K562 (cell line): Measurements from ENCODE around the gene COQ10B. TPM values are rescaled to one million over a fixed set of nuclear protein-coding genes. Genes with fewer than 3 reads are reported as not detected.
A peak's percentile ranks its signal among the peaks of the same experiment; 100 is the strongest.

Experiments used
- ATAC-seq: fragments of 200-7000 bp; cut with Tn5 transposase; 3 replicates; pipeline ENCODE4 v1.9.1; 2020; ENCODE audit warnings: moderate library complexity
- BruUV-seq: library from RNA; stranded (reverse); fragments of 400-500 nt; replicated peaks from 2 replicates; lab custom pipeline; 2021; lab: Mats Ljungman, UMichigan
- CTCF ChIA-PET: fragments of 300-600 bp; formaldehyde crosslinking; extraction: SDS; loops from one replicate; lab custom pipeline; 2021; ENCODE audit warnings: low intra/inter-chr PET ratio; lab: Yijun Ruan, JAX
- POLR2A ChIA-PET: fragments of 300-600, 350-650 bp; sonication (Branson Sonifier 250); formaldehyde crosslinking; extraction: SDS; loops from one replicate; lab custom pipeline; 2021; ENCODE audit warnings: antibody characterized with exemption, inconsistent platforms; lab: Yijun Ruan, JAX
- DNase-seq, 4 experiments: peaks; one replicate each; pipeline versions ENCODE4 v3.0.0 to v3.0.0-alpha.2; 2011 to 2018; ENCODE audit warnings: low spot score in 3 of 4, mixed read lengths in 3 of 4; ENCODE audit errors: extremely low read depth in 1 of 4
- FAIRE-seq: peaks from 2 replicates; lab custom pipeline; 2011; peaks lifted over from hg19 to GRCh38; lab: Jason Lieb, UNC
- H2AFZ ChIP-seq: 2 replicates; pipeline ENCODE4 v1.6.0; 2011; ENCODE audit warnings: low read depth, low read length, control low read depth, inconsistent platforms
- H3K27ac ChIP-seq: fragments of 200-600 bp; 3 replicates; pipeline ENCODE4 v1.8.0; 2011; ENCODE audit warnings: low read depth, mild to moderate bottlenecking, control low read depth, inconsistent platforms, low read length, moderate library complexity, mixed read lengths; ENCODE audit errors: extremely low read depth
- H3K27me3 ChIP-seq, 2 experiments: fragments of 300-600 bp in 1 of 2; 2 replicates in 1 of 2; 3 replicates in 1 of 2; pipeline versions ENCODE4 v1.6.0 to v1.8.0; 2011; ENCODE audit warnings: inconsistent platforms in 2 of 2, low read length in 2 of 2, mild to moderate bottlenecking in 1 of 2, mixed read lengths in 1 of 2, moderate library complexity in 1 of 2; ENCODE audit not compliant: control insufficient read depth in 2 of 2, insufficient read depth in 2 of 2
- H3K36me3 ChIP-seq: fragments of 300-600 bp; 3 replicates; pipeline ENCODE4 v1.8.0; 2011; ENCODE audit warnings: mild to moderate bottlenecking, low read length, inconsistent platforms; ENCODE audit not compliant: control insufficient read depth, insufficient read depth
- H3K4me1 ChIP-seq, 2 experiments: fragments of 200-600 bp in 1 of 2; replicated peaks in 1 of 2; 2 replicates in 1 of 2; 3 replicates in 1 of 2; pipeline versions ENCODE4 v1.5.1 to v1.8.0; 2011; ENCODE audit warnings: inconsistent platforms in 2 of 2, low read length in 2 of 2, mild to moderate bottlenecking in 1 of 2, mixed read lengths in 1 of 2, moderate library complexity in 1 of 2; ENCODE audit not compliant: control insufficient read depth in 2 of 2, insufficient read depth in 2 of 2
- H3K4me2 ChIP-seq: 2 replicates; pipeline ENCODE4 v1.6.1; 2011; ENCODE audit warnings: low read length, control low read depth, inconsistent platforms, mixed read lengths; ENCODE audit not compliant: insufficient read depth
- H3K4me3 ChIP-seq: fragments of 200-600 bp; sonication (generic), shearing (Covaris generic); 2 replicates; pipeline ENCODE4 v1.5.1; 2016; ENCODE audit warnings: control low read depth, inconsistent platforms
- H3K79me2 ChIP-seq: fragments of 200-600 bp; 3 replicates; pipeline ENCODE4 v1.8.0; 2011; ENCODE audit warnings: low read length, inconsistent platforms; ENCODE audit not compliant: control insufficient read depth, insufficient read depth
- H3K9ac ChIP-seq, 2 experiments: 2 replicates each; pipeline versions ENCODE4 v1.6.0 to v1.6.1; 2011; ENCODE audit warnings: low read depth in 2 of 2, low read length in 2 of 2, control low read depth in 1 of 2, inconsistent platforms in 1 of 2, mild to moderate bottlenecking in 1 of 2, mixed read lengths in 1 of 2; ENCODE audit not compliant: insufficient read depth in 1 of 2
- H3K9me1 ChIP-seq: one replicate; pipeline ENCODE4 v1.6.0; 2011; ENCODE audit warnings: inconsistent platforms, mild to moderate bottlenecking, low read length, moderate library complexity; ENCODE audit not compliant: control insufficient read depth, insufficient read depth
- H3K9me3 ChIP-seq: replicated peaks from 2 replicates; pipeline ENCODE4 v1.5.1; 2011; ENCODE audit warnings: low read depth, low read length, inconsistent platforms; ENCODE audit not compliant: control insufficient read depth, insufficient read depth
- H4K20me1 ChIP-seq: replicated peaks from 2 replicates; pipeline ENCODE4 v1.6.1; 2011; ENCODE audit warnings: low read length, inconsistent platforms, mixed read lengths; ENCODE audit not compliant: control insufficient read depth, insufficient read depth
- RCOR1 ChIP-seq, 2 experiments: IDR thresholded peaks; 2 replicates each; pipeline ENCODE4 v1.6.1; 2012; ENCODE audit warnings: low read depth in 2 of 2, low read length in 2 of 2, borderline replicate concordance in 1 of 2, improper control_type of control experiment in 1 of 2
- RNF2 ChIP-seq: sonication (generic); IDR thresholded peaks from 2 replicates; pipeline ENCODE4 v1.6.1; 2016
- RREB1 ChIP-seq: fragments of 250-450 bp; sonication (Bioruptor Pico); IDR thresholded peaks from 2 replicates; pipeline ENCODE4 v1.4.0; 2020
- ZBTB40 ChIP-seq, 2 experiments: fragments of 450-650 bp in 1 of 2; sonication (generic) in 1 of 2; formaldehyde crosslinking in 1 of 2; IDR thresholded peaks; 2 replicates each; pipeline versions ENCODE4 v1.7.1 to v1.9.0; 2016 to 2022; ENCODE audit warnings: inconsistent platforms in 1 of 2, mild to moderate bottlenecking in 1 of 2, missing genetic modification reagents in 1 of 2
- ZNF133 ChIP-seq: fragments of 250-450 bp; sonication (Bioruptor Pico); IDR thresholded peaks from 2 replicates; pipeline ENCODE4 v1.4.0; 2020; ENCODE audit warnings: mild to moderate bottlenecking
- ZNF830 ChIP-seq: fragments of 250-450 bp; sonication (Bioruptor Pico); IDR thresholded peaks from 2 replicates; pipeline ENCODE4 v1.5.0; 2021; ENCODE audit warnings: mild to moderate bottlenecking
- WGBS: fragments of 100-300 bp; shearing (Covaris generic); methylation state at CpG from one replicate; pipeline ENCODE4 v1.1.6; 2016; ENCODE audit warnings: low coverage, mixed read lengths; ENCODE audit not compliant: insufficient coverage; ENCODE audit errors: missing lambda C conversion rate; 5-methylcytosine and 5-hydroxymethylcytosine counted together
- in situ Hi-C: fragments of 300-500 bp; cut with MboI; formaldehyde crosslinking; loops from 4 replicates; pipeline ENCODE4 v1.15.0; 2018; ENCODE audit warnings: inconsistent platforms, mixed read lengths
- intact Hi-C: fragments of 100-400 bp; cut with micrococcal nuclease; formaldehyde crosslinking; loops from 2 replicates; pipeline ENCODE4 v1.14.2; 2022
- polyA plus RNA-seq, 8 experiments: library from polyadenylated mRNA; depleted of rRNA in 4 of 8; stranded (reverse) in 5 of 8; unstranded in 3 of 8; fragments of >200 nt; fragmentation: Nextera tagmentation in 2 of 8; fragmentation: Illumina TruSeq in 1 of 8; extraction: Ambion mirVana in 2 of 8; extraction: Trizol in 1 of 8; gene quantifications; 2 replicates each; pipeline versions ENCODE4 v1.2.1 to v1.2.3, GENCODE V29; 2011 to 2014; ENCODE audit warnings: inconsistent platforms in 1 of 8, missing spikeins in 1 of 8
- total RNA-seq, 7 experiments: library from RNA; depleted of rRNA in 6 of 7; stranded (reverse); fragments of >200 nt in 6 of 7; fragmentation: Illumina TruSeq in 2 of 7; extraction: Trizol in 2 of 7; gene quantifications; 2 replicates each; pipeline versions ENCODE4 v1.2.1 to v1.2.3, GENCODE V29; 2011 to 2021; ENCODE audit warnings: low replicate concordance in 1 of 7

COQ10B gene
- total and polyA plus RNA-seq, 9 of the 15 experiments (the other 6 are each of a cell fraction or from before 2014, with no cell fraction given): 3.1 to 13.1 (median 7.7) TPM

GRCh38 chr2:197513915-197514314 lies 60.6 kb downstream of the COQ10B start:
- ChIA-PET POLR2A (interaction anchor here (0.6 to 3.5 kb wide), 4 partner anchors 12 to 17 kb away, joined by 3 to 34 read pairs (median 3); partner anchors contain the start of genes HSPD1 and HSPE1), CTCF (no interaction called here)
- in situ Hi-C loops: no loop called here
- no peak overlapping the region for H3K27ac ChIP-seq
- H2AFZ ChIP-seq: no peak overlapping the region
- H3K4me2 ChIP-seq: no peak overlapping the region
- H3K4me1 ChIP-seq: peaks cover 14 to 24% of the 10 kb centered on the region in 2 experiments; a peak in 4 of 5 replicates
- ATAC-seq: no peak
- peak; percentile 23 to 47 (median 26) for DNase-seq
- 5% methylated on average over 5 of the region's 5 CpGs for WGBS
- FAIRE-seq: peak; percentile 79
- H3K9me1 ChIP-seq: no peaks in the 10 kb centered on the region
- peaks cover 32% of the 10 kb centered on the region for H3K79me2 ChIP-seq
- intact Hi-C loops: loop anchor here (2.0 kb wide), 1 partner anchor 13 kb away; the partner anchor contains the start of gene HSPE1
- no peaks in the 10 kb centered on the region for H4K20me1 ChIP-seq
- no peaks in the 10 kb centered on the region for H3K27me3 ChIP-seq
- no peak overlapping the region for H3K9ac ChIP-seq
- no TSS peak for BruUV-seq
- H3K36me3 ChIP-seq: no peaks in the 10 kb centered on the region
- H3K4me3 ChIP-seq: no peak overlapping the region
- H3K9me3 ChIP-seq: no peaks in the 10 kb centered on the region
- TF ChIP-seq ZBTB40 (IDR thresholded peaks at IDR 0.05) (0 out of 2 replicates have a peak, but pooled peaks have one; percentile 5), ZBTB40 (CRISPR knock-in tag; IDR thresholded peaks at IDR 0.05) (no peak), RNF2 (no peak), ZNF133 (CRISPR knock-in tag) (no peak), RCOR1 (IDR thresholded peaks at IDR 0.05; ENCODE audit: borderline replicate concordance in 1 of 2, low read depth in 2 of 2, low read length in 2 of 2) (peak in 1 of 2 experiments; percentile 89; a peak in 2 of 4 replicates), ZNF830 (no peak), RREB1 (CRISPR knock-in tag) (no peak)
